Uterus (tissue), 2 donors: ENCODE data around the gene CRYZL1.

Experiments
- POLR2A ChIP-seq, 2 donors: fragments of 450-650 bp; IDR thresholded peaks; one replicate each; pipeline ENCODE4 v1.6.1; 2016; ENCODE audit warnings: antibody characterized with exemption in 2 of 2, mild to moderate bottlenecking in 1 of 2, moderate library complexity in 1 of 2
- TF ChIP-seq, protein P1 (sequence below), 4 experiments: fragments of 200-600 bp in 2 of 4; fragments of 450-650 bp in 2 of 4; sonication (generic) in 2 of 4; IDR thresholded peaks; one replicate each; pipeline ENCODE4 v1.5.1; 2016 to 2019; ENCODE audit warnings: antibody characterized with exemption in 4 of 4, mild to moderate bottlenecking in 2 of 4, moderate library complexity in 1 of 4

GRCh38 chr21:33634254-33634653, 7.3 kb downstream of the CRYZL1 start:
- no peak for TF ChIP-seq POLR2A (IDR thresholded peaks at IDR 0.05)
- TF ChIP-seq, protein P1, sequence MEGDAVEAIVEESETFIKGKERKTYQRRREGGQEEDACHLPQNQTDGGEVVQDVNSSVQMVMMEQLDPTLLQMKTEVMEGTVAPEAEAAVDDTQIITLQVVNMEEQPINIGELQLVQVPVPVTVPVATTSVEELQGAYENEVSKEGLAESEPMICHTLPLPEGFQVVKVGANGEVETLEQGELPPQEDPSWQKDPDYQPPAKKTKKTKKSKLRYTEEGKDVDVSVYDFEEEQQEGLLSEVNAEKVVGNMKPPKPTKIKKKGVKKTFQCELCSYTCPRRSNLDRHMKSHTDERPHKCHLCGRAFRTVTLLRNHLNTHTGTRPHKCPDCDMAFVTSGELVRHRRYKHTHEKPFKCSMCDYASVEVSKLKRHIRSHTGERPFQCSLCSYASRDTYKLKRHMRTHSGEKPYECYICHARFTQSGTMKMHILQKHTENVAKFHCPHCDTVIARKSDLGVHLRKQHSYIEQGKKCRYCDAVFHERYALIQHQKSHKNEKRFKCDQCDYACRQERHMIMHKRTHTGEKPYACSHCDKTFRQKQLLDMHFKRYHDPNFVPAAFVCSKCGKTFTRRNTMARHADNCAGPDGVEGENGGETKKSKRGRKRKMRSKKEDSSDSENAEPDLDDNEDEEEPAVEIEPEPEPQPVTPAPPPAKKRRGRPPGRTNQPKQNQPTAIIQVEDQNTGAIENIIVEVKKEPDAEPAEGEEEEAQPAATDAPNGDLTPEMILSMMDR (IDR thresholded peaks at IDR 0.05): no peak
